Spleen (tissue), 7 donors: ENCODE measurements around the gene TRMT2A.

Experiments used
- POLR2A ChIP-seq, 3 donors: fragments of 450-650 bp; IDR thresholded peaks; one replicate each; pipeline ENCODE4 v1.5.1; 2017; ENCODE audit warnings: antibody characterized with exemption in 3 of 3, mild to moderate bottlenecking in 1 of 3
- POLR2AphosphoS5 ChIP-seq, 3 donors: sonication (generic); formaldehyde crosslinking; IDR thresholded peaks; one replicate each; pipeline ENCODE4 v1.5.1; 2017; ENCODE audit warnings: antibody characterized with exemption in 3 of 3
- TF ChIP-seq, protein P1 (sequence below), 11 experiments: fragments of 200-600 bp in 7 of 11; fragments of 450-650 bp in 4 of 11; sonication (generic) in 4 of 11; IDR thresholded peaks in 8 of 11; conservative IDR thresholded peaks in 3 of 11; 1 replicate in 7 of 11; 2 replicates in 4 of 11; pipeline versions ENCODE4 v1.4.0 to v1.8.0; 2016 to 2021; ENCODE audit warnings: antibody characterized with exemption in 11 of 11, inconsistent platforms in 4 of 11, mild to moderate bottlenecking in 1 of 11
- donor health status: DM: no; HTN: no; CAD: no; lungs with moderate emphysema.
- donor health status: DM: no; HTN: no; CAD: no.
- donor health status: DM: no; HTN: no; CAD: no.

DNA sequence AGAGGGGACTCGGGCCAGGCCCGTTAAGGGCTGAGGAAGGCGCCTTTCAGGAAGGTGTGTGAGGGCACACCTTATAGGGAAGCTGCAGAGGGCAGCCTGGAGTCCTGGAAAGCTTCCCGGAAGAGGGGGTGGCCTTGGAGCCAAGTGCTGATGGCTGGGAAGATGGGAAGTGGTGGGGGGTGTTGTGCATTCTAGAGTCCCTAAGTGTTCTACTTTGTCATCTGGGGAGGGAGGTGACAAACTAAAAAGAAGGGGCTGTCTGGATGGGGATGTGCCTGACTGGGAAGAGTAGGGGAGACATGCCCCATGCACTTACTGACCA lies 21.4 kb upstream of the TRMT2A start:
- TF ChIP-seq, protein P1, sequence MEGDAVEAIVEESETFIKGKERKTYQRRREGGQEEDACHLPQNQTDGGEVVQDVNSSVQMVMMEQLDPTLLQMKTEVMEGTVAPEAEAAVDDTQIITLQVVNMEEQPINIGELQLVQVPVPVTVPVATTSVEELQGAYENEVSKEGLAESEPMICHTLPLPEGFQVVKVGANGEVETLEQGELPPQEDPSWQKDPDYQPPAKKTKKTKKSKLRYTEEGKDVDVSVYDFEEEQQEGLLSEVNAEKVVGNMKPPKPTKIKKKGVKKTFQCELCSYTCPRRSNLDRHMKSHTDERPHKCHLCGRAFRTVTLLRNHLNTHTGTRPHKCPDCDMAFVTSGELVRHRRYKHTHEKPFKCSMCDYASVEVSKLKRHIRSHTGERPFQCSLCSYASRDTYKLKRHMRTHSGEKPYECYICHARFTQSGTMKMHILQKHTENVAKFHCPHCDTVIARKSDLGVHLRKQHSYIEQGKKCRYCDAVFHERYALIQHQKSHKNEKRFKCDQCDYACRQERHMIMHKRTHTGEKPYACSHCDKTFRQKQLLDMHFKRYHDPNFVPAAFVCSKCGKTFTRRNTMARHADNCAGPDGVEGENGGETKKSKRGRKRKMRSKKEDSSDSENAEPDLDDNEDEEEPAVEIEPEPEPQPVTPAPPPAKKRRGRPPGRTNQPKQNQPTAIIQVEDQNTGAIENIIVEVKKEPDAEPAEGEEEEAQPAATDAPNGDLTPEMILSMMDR (IDR thresholded peaks at IDR 0.05 in 8 of 11, conservative IDR thresholded peaks at IDR 0.05 in 3 of 11), result no peak
- TF ChIP-seq POLR2A (IDR thresholded peaks at IDR 0.05) (no peak), POLR2AphosphoS5 (IDR thresholded peaks at IDR 0.05) (no peak)
